HEK293T (cell line): ENCODE results near the gene RNU1-3.
"Not testable (repeated sequence)": the region's sequence is repeated elsewhere in the genome, so short reads cannot be mapped to it uniquely, and the experiment has no call there.

Source experiments
- CTCF ChIA-PET: fragments of 350-600 bp; formaldehyde crosslinking; extraction: SDS; loops from one replicate; lab custom pipeline; 2021; ENCODE audit warnings: antibody characterized with exemption, inconsistent platforms; lab: Yijun Ruan, JAX
- POLR2A ChIA-PET: fragments of 350-600 bp; formaldehyde crosslinking; extraction: SDS; loops from one replicate; lab custom pipeline; 2020; ENCODE audit warnings: antibody characterized with exemption, inconsistent platforms; lab: Yijun Ruan, JAX
- DNase-seq: peaks from one replicate; pipeline ENCODE4 v3.0.0; 2012; ENCODE audit warnings: mixed read lengths; ENCODE audit errors: extremely low spot score
- ARNT ChIP-seq: fragments of 450-650 bp; IDR thresholded peaks from 2 replicates; pipeline ENCODE4 v1.6.1; 2017; ENCODE audit warnings: mild to moderate bottlenecking
- BHLHE40 ChIP-seq: fragments of 450-650 bp; IDR thresholded peaks from 2 replicates; pipeline ENCODE4 v1.6.1; 2016; ENCODE audit warnings: mild to moderate bottlenecking, moderate library complexity, borderline replicate concordance
- CTBP1 ChIP-seq: fragments of 450-650 bp; IDR thresholded peaks from 2 replicates; pipeline ENCODE4 v1.6.1; 2016; ENCODE audit warnings: borderline replicate concordance
- ELF4 ChIP-seq: fragments of 450-650 bp; IDR thresholded peaks from 2 replicates; pipeline ENCODE4 v1.6.1; 2017; ENCODE audit warnings: antibody characterized with exemption
- FOXA1 ChIP-seq: fragments of 450-650 bp; IDR thresholded peaks from 2 replicates; pipeline ENCODE4 v1.6.1; 2016; ENCODE audit warnings: mild to moderate bottlenecking
- FOXK2 ChIP-seq: fragments of 450-650 bp; IDR thresholded peaks from 2 replicates; pipeline ENCODE4 v1.6.1; 2016; ENCODE audit warnings: mild to moderate bottlenecking
- FOXM1 ChIP-seq: fragments of 450-650 bp; IDR thresholded peaks from 2 replicates; pipeline ENCODE4 v1.6.1; 2017; ENCODE audit warnings: mild to moderate bottlenecking, borderline replicate concordance
- HDGF ChIP-seq: fragments of 450-650 bp; IDR thresholded peaks from 2 replicates; pipeline ENCODE4 v1.6.1; 2017; ENCODE audit warnings: antibody characterized with exemption, borderline replicate concordance
- L3MBTL2 ChIP-seq: fragments of 450-650 bp; conservative IDR thresholded peaks from 2 replicates; pipeline ENCODE4 v1.6.1; 2016; ENCODE audit warnings: mild to moderate bottlenecking
- LEF1 ChIP-seq: fragments of 450-650 bp; IDR thresholded peaks from 2 replicates; pipeline ENCODE4 v1.6.1; 2017; ENCODE audit warnings: mild to moderate bottlenecking, borderline replicate concordance
- NFRKB ChIP-seq: fragments of 450-650 bp; IDR thresholded peaks from 2 replicates; pipeline ENCODE4 v1.6.1; 2016; ENCODE audit warnings: mild to moderate bottlenecking, moderate library complexity
- PKNOX1 ChIP-seq: fragments of 450-650 bp; IDR thresholded peaks from 2 replicates; pipeline ENCODE4 v1.6.1; 2016
- SP1 ChIP-seq: fragments of 450-650 bp; IDR thresholded peaks from 2 replicates; pipeline ENCODE4 v1.6.1; 2017
- SUZ12 ChIP-seq: fragments of 450-650 bp; IDR thresholded peaks from 2 replicates; pipeline ENCODE4 v1.6.1; 2016; ENCODE audit warnings: mild to moderate bottlenecking
- TARDBP ChIP-seq: fragments of 450-650 bp; IDR thresholded peaks from 2 replicates; pipeline ENCODE4 v1.6.1; 2016
- ZNF384 ChIP-seq: fragments of 450-650 bp; IDR thresholded peaks from 2 replicates; pipeline ENCODE4 v1.6.1; 2016

The RNU1-3 gene

GRCh38 chr1:16625497-16626408, 41.0 kb downstream of the RNU1-3 start:
- POLR2A ChIA-PET, result no interaction called here
- TF ChIP-seq CTBP1 (no peak), TARDBP (no peak), SP1 (no peak), ZNF384 (no peak), HDGF (no peak), LEF1 (no peak), L3MBTL2 (no peak), FOXA1 (no peak), FOXK2 (no peak), NFRKB (no peak), FOXM1 (no peak), ELF4 (no peak), SUZ12 (no peak), ARNT (no peak)
- CTCF ChIA-PET, result interaction anchor here (1.0 to 2.2 kb wide), 4 partner anchors 10 to 101 kb away, joined by 3 to 9 read pairs (median 4); partner anchors contain the start of gene NBPF1
- DNase-seq, result no peak

- POLR2A ChIA-PET, DNase-seq: not testable (repeated sequence)
- CTCF ChIA-PET, result interaction anchor here (0.5 to 2.2 kb wide), 10 partner anchors 9 to 103 kb away, joined by 3 to 9 read pairs (median 4); partner anchors contain the start of gene NBPF1
These were observed 42.7 kb downstream of the RNU1-3 start for GRCh38 chr1:16623812-16624719.

GRCh38 chr1:16623337-16623736, 43.4 kb downstream of the RNU1-3 start:
- POLR2A ChIA-PET, result interaction anchor here (1.4 kb wide), 1 partner anchor 11 kb away, joined by 4 read pairs; no protein-coding TSS in a partner anchor

GRCh38 chr1:16621681-16622315, 45.0 kb downstream of the RNU1-3 start:
- ChIA-PET CTCF (interaction anchor here (0.5 to 2.3 kb wide), 8 partner anchors 10 to 657 kb away, joined by 3 to 19 read pairs (median 6); no protein-coding TSS in a partner anchor), POLR2A (interaction anchor here (1.0 to 1.4 kb wide), 3 partner anchors 8 to 10 kb away, joined by 3 to 10 read pairs (median 4); partner anchors contain the start of gene NBPF1)
- not testable (repeated sequence) for DNase-seq

More at GRCh38 chr1:16623337-16623736, 43.4 kb downstream of the RNU1-3 start:
- CTCF ChIA-PET, result interaction anchor here (1.6 kb wide), 1 partner anchor 11 kb away, joined by 6 read pairs; no protein-coding TSS in a partner anchor
- DNase-seq, result not testable (repeated sequence)

- TF ChIP-seq LEF1 (no peak), SUZ12 (no peak), FOXA1 (no peak), TARDBP (no peak), CTBP1 (no peak), FOXM1 (no peak), FOXK2 (no peak), SP1 (no peak), L3MBTL2 (no peak), PKNOX1 (no peak), ZNF384 (no peak), BHLHE40 (no peak), ARNT (no peak)
- POLR2A ChIA-PET, result interaction anchor here (1.0 to 1.2 kb wide), 4 partner anchors 9 to 283 kb away, joined by 7 to 13 read pairs (median 8); partner anchors contain the start of gene NBPF1
- CTCF ChIA-PET, result interaction anchor here (0.6 to 2.3 kb wide), 22 partner anchors 9 to 656 kb away, joined by 3 to 19 read pairs (median 4); no protein-coding TSS in a partner anchor
- no peak for DNase-seq
These were observed 45.5 kb downstream of the RNU1-3 start for GRCh38 chr1:16621300-16621658.

GRCh38 chr1:16619803-16620501, 46.8 kb downstream of the RNU1-3 start:
- CTCF ChIA-PET, result interaction anchor here (0.8 to 1.5 kb wide), 7 partner anchors 8 to 284 kb away, joined by 3 to 19 read pairs (median 7); no protein-coding TSS in a partner anchor
- not testable (repeated sequence) for DNase-seq
- POLR2A ChIA-PET, result interaction anchor here (0.6 kb wide), 1 partner anchor 284 kb away, joined by 3 read pairs; no protein-coding TSS in a partner anchor

GRCh38 chr1:16618719-16619118, 48.0 kb downstream of the RNU1-3 start:
- ChIA-PET CTCF (interaction anchor here (0.6 kb wide), 1 partner anchor 761 kb away, joined by 4 read pairs; no protein-coding TSS in a partner anchor), POLR2A (no interaction called here)
- no peak for TF ChIP-seq CTBP1
- DNase-seq, result no peak
